ENCODE results near the gene TNFSF9. TPM values are rescaled to one million over a fixed set of nuclear protein-coding genes. Genes with fewer than 3 reads are reported as not detected.

The TNFSF9 gene
- total and polyA plus RNA-seq, 4 donors = 0.08 to 0.12 TPM; not detected in 2

GRCh38 chr19:6532244-6532999 lies 1.6 kb downstream of the TNFSF9 start:
- Histone ChIP-seq H3K4me3 (ENCODE audit: low read depth in 1 of 3, low read length in 3 of 3) (no peak overlapping the region), H3K27ac (ENCODE audit: low read depth in 1 of 2, low read length in 2 of 2) (no peak overlapping the region)
- WGBS = 27% methylated on average over 31 of the region's 31 CpGs

More at GRCh38 chr19:6532244-6532999, 1.6 kb downstream of the TNFSF9 start:
- no peaks in the 10 kb centered on the region for H3K36me3 ChIP-seq (ENCODE audit: control insufficient read depth in 4 of 4, insufficient read depth in 3 of 4, low read depth in 1 of 4, low read length in 3 of 4)
- no peaks in the 10 kb centered on the region for H3K9me3 ChIP-seq (ENCODE audit: control insufficient read depth in 4 of 4, low read length in 3 of 4)
- H3K4me1 ChIP-seq (ENCODE audit: control insufficient read depth in 4 of 4, insufficient read depth in 4 of 4, low read length in 3 of 4) = peaks cover 5 to 8% (median 6%) of the 10 kb centered on the region in 4 donors
- no peak overlapping the region for H3K9ac ChIP-seq (ENCODE audit: low read depth in 1 of 2, low read length in 2 of 2)
- DNase-seq (ENCODE audit: low spot score) = no peak
- peaks cover 0 to 3% (median 2%) of the 10 kb centered on the region in 4 donors for H3K27me3 ChIP-seq (ENCODE audit: control insufficient read depth in 4 of 4, insufficient read depth in 4 of 4, low read length in 3 of 4)
- TF ChIP-seq RAD21 (IDR thresholded peaks at IDR 0.05) (no peak), JUND (IDR thresholded peaks at IDR 0.05) (no peak), NR2F2 (IDR thresholded peaks at IDR 0.05) (no peak), SP1 (IDR thresholded peaks at IDR 0.05) (no peak), TAF1 (conservative IDR thresholded peaks at IDR 0.05) (no peak), FOXA2 (IDR thresholded peaks at IDR 0.05) (no peak), HNF4A (conservative IDR thresholded peaks at IDR 0.05) (no peak), MAX (IDR thresholded peaks at IDR 0.05) (no peak), FOXA1 (IDR thresholded peaks at IDR 0.05) (no peak), GABPA (IDR thresholded peaks at IDR 0.05 in 1 of 2, conservative IDR thresholded peaks at IDR 0.05 in 1 of 2) (no peak), RXRA (IDR thresholded peaks at IDR 0.05) (no peak), EGR1 (IDR thresholded peaks at IDR 0.05; ENCODE audit: low read depth in 2 of 2) (no peak), YY1 (IDR thresholded peaks at IDR 0.05) (no peak), HNF4G (IDR thresholded peaks at IDR 0.05) (no peak), REST (IDR thresholded peaks at IDR 0.05) (no peak)
- TF ChIP-seq, protein P1, sequence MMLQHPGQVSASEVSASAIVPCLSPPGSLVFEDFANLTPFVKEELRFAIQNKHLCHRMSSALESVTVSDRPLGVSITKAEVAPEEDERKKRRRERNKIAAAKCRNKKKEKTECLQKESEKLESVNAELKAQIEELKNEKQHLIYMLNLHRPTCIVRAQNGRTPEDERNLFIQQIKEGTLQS (IDR thresholded peaks at IDR 0.05) = no peak
- TF ChIP-seq, protein P2, sequence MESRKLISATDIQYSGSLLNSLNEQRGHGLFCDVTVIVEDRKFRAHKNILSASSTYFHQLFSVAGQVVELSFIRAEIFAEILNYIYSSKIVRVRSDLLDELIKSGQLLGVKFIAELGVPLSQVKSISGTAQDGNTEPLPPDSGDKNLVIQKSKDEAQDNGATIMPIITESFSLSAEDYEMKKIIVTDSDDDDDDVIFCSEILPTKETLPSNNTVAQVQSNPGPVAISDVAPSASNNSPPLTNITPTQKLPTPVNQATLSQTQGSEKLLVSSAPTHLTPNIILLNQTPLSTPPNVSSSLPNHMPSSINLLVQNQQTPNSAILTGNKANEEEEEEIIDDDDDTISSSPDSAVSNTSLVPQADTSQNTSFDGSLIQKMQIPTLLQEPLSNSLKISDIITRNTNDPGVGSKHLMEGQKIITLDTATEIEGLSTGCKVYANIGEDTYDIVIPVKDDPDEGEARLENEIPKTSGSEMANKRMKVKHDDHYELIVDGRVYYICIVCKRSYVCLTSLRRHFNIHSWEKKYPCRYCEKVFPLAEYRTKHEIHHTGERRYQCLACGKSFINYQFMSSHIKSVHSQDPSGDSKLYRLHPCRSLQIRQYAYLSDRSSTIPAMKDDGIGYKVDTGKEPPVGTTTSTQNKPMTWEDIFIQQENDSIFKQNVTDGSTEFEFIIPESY (IDR thresholded peaks at IDR 0.05) = no peak
- TF ChIP-seq, protein P3, sequence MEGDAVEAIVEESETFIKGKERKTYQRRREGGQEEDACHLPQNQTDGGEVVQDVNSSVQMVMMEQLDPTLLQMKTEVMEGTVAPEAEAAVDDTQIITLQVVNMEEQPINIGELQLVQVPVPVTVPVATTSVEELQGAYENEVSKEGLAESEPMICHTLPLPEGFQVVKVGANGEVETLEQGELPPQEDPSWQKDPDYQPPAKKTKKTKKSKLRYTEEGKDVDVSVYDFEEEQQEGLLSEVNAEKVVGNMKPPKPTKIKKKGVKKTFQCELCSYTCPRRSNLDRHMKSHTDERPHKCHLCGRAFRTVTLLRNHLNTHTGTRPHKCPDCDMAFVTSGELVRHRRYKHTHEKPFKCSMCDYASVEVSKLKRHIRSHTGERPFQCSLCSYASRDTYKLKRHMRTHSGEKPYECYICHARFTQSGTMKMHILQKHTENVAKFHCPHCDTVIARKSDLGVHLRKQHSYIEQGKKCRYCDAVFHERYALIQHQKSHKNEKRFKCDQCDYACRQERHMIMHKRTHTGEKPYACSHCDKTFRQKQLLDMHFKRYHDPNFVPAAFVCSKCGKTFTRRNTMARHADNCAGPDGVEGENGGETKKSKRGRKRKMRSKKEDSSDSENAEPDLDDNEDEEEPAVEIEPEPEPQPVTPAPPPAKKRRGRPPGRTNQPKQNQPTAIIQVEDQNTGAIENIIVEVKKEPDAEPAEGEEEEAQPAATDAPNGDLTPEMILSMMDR (IDR thresholded peaks at IDR 0.05; ENCODE audit: low read depth, low read length, missing input control) = no peak

All from liver (tissue), 9 donors.